ENCODE results near the gene LRRC36.

- no peak for TF ChIP-seq CTCF (IDR thresholded peaks at IDR 0.05; ENCODE audit: borderline replicate concordance, extremely low read depth, low read length, poor library complexity, severe bottlenecking)
- TF ChIP-seq EZH2 (IDR thresholded peaks at IDR 0.05; ENCODE audit: borderline replicate concordance, low read depth, low read length, severe bottlenecking): no peak
These were observed 83.0 kb downstream of the LRRC36 start for GRCh38 chr16:67409631-67410030.
